GM21360 (cell line): ENCODE results near the gene SLC17A4.

Experiments
- ATAC-seq: cut with Tn5 transposase; IDR thresholded peaks from one replicate; pipeline ENCODE4 v1.9.1; 2021; ENCODE audit warnings: mild to moderate bottlenecking, moderate library complexity; ENCODE audit not compliant: unreplicated experiment

Gene SLC17A4

GRCh38 chr6:25749837-25750236 lies 4.7 kb upstream of the SLC17A4 start:
- ATAC-seq: no peak

DNA sequence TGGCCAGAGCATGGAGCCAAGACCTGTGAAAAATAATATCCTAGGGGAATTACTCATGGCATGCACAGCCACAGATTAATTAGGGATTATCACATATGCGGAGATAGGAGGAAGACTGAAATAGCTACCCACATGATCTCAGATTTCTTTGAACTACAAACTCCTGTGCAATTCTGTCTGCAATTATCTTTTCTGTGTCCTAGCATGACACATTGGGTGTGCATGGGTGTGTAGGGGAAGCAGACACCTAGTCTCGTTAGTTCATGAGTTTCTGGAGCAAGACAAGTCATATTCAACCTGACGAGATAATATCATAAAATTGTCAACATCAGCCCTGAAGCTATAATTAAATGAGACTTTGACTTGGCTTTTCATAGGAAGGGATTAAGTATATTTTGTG lies 3.6 kb upstream of the SLC17A4 start:
- no peak for ATAC-seq

- ATAC-seq: no peak
Measured at GRCh38 chr6:25753079-25753478, 1.5 kb upstream of the SLC17A4 start.

DNA sequence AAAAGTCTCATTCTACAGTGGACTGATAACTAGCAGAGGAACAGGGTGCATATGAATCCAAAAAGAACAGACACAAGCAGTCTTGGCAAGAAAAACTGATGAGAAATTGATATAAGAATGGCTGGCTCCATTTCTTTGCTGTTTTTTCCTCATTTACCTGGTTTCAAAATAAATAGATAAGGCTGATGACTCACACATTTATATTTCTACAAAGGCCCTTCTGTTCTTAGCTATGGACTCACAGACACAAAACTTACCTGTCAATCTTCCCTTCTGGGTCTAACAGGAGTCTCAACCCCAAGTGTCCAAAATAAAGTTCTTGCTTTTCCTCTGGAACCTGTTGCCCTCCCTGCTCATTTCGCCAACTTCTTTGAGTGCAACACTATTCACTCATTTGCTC lies 941 bp downstream of the SLC17A4 start:
- ATAC-seq: no peak

- ATAC-seq: no peak
Measured at GRCh38 chr6:25756382-25757363, 2.1 kb downstream of the SLC17A4 start.

DNA sequence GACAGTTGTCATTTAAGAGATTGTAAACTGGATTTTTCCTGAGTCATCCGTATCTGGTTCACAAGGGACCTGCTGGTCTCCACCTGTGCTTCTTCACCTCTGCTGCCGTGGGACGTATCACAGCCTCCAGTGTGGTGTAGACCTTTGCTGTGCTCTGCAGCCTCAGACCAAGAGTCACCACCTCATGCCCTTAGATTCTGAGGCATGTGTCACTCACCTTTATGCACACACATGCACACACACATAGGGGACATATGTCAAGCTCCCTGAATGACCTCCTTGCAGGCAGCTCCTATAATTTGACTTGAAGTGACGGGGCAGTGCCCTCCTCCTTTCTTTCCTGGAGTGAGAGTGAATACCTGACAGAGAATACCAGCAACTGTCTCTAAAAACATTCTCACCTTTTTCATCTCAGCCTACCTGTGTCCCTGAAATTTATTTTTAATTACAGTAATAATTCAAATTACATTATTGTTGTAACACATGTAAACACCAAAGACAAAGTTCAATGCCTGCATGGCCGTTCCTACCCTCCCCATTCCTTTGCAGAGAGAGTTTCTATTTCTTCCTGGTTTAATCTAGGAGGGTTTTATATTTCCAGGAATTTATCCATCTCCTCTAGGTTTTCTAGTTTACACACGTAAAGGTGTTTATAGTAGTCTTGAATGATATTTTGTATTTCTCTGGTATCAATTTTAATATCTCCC lies 3.5 kb downstream of the SLC17A4 start:
- no peak for ATAC-seq

DNA sequence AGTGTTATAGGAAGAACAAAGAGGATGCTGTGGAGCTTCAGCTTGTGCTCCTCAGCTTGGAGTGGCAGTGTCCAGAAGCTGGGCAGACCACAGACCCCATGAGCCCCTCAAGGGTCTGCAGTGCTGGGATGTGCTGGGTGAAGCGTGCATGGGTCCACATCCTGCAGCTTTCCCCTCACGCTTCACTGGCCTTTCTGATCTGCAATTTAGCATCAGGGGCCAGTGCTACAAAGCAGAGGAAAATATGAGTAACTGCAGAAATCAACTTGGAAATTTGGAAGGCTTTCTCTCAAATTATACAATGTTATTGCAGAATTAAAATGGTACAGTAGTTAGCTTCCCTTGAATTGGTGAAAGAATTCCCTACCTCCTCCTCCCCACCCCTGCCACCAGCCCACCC lies 10.1 kb downstream of the SLC17A4 start:
- ATAC-seq: no peak

DNA sequence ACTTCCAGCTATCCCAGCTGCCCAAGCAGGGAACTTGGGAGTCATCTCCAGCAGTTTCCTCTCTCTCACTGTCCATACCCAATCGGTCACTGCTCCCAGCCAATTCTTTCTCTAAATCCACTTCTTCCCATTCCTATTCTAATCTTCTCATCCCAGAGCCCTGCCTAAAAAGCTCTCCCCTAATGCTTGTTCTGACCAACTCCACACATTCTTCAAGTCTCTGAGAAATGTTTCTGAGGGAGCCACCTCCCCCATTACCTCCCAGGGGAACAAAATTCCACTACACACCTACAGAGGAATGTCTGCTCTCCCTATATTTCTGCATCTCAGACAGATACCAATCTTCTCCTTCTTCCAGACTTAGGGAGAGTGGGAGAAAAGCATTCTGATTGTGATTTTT lies 14.0 kb downstream of the SLC17A4 start:
- ATAC-seq: no peak

GRCh38 chr6:25769983-25770382 lies 15.4 kb downstream of the SLC17A4 start:
- no peak for ATAC-seq

DNA sequence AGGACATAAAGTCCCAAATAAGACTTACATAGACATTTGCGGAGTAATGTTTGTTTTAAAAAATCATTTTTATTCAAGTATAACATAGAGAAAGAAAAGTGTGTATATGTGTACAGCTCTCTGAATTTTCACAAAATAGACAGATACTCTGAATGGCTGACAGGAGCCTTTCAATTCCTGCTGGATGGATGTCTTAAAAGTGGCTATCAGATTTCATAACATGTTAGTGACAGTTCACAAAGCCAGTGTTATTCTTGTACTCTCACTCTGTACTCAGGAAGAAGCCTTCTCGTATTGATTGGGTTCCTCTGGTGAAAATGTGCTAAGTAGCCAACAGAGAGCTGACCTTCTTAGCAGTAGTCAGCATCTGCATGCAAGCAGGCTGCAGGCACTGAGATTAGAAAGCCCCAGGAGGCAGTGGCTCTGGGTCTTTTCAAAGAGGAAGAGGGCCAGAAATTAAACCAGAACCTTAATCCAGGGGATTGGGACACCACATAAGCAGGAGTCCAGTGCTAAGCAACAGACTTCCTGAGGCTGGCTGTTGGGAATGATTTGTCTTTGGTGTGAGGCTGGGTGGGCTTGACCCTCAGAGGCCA lies 19.7 kb downstream of the SLC17A4 start:
- ATAC-seq: no peak

DNA sequence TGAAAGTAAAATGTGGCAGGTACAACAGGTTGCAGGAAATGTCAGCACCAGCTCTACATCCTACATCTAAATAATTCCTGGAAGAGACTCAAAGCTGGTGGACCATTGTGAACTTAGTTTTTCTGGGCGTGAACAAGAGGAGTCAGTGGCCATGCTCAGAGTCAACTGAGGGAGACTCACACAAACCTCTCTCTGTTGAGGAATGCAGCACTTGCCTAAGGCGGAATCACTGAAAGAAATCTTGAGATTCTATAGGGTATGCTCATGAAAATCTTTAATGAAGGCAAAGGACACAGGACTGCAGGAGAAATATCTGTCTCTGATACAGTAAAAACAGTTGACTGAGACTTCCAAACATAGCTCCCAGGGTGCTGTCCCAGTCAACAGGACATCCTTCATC lies 22.5 kb downstream of the SLC17A4 start:
- no peak for ATAC-seq

DNA sequence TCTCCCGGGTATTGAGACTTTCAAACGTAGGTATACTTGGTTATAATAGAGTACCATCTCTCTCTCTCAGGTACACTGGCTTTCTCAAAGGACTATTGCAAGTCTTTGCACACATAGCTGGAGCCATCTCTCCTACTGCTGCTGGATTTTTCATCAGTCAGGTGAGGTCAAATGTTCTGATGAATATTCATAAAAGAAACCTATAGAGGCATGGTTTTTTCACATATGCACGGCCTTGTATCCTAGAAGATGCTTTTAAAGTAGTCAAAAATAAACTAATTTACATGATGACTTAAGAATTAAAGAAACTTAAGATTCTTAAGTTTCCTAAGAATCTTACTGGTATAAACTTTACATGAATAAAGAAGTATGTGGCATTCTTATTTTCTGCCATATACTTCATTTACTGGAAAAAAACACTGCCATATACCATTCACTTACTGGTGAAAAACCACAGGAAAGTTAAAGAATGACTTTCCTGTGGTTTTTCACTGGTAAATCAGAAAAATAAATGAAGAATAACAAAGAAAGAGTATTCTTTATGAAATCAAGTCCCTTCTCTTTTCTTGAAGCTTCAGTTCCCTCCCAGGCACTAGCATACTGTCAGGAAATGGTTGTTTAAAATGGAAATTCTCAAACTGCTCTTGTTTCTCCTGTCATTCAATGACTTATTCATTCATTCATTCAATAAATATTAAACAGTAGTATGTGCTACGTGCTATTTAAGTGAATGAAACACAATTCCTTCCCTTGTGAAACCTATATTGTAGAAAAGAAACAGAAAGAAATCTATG lies 23.5 kb downstream of the SLC17A4 start:
- no peak for ATAC-seq

DNA sequence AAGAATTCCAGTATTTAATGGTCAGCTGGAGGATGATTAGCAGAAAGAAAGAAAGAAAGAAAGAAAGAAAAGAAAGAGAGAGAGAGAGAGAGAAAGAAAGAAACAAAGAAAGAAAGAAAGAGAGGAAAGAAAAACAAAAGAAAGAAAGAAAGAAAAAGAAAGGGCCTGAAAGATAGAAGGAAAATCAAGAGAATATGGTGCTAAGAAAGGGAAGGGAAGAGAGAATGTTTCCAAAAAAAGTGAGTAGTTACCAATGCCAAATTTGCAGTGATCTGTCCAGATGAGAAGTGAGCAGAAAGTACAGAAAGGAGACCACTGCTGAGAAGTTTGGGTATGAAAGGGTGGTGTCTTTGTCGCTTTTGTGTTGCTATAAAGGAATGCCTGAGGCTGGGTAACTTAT lies 26.6 kb downstream of the SLC17A4 start:
- ATAC-seq: no peak

DNA sequence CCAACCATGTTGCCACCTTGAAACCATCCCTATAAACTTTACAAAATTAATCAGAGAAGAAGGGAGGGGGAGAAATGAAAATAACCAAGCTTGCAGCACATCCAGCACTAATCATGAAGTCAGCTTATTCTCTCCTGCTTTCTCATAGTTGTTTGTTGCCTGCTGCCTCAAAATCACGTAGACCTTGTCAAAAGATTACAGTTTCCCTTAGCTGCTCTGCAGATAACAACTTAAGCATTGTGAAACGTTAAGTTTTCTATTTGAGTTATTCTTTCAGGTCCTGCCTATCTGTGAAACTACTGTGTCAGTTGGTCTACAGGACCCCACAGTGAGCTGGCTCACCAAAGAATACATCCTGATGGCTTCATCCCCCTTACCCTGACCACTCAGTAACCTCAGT lies 32.9 kb downstream of the SLC17A4 start:
- ATAC-seq: no peak

DNA sequence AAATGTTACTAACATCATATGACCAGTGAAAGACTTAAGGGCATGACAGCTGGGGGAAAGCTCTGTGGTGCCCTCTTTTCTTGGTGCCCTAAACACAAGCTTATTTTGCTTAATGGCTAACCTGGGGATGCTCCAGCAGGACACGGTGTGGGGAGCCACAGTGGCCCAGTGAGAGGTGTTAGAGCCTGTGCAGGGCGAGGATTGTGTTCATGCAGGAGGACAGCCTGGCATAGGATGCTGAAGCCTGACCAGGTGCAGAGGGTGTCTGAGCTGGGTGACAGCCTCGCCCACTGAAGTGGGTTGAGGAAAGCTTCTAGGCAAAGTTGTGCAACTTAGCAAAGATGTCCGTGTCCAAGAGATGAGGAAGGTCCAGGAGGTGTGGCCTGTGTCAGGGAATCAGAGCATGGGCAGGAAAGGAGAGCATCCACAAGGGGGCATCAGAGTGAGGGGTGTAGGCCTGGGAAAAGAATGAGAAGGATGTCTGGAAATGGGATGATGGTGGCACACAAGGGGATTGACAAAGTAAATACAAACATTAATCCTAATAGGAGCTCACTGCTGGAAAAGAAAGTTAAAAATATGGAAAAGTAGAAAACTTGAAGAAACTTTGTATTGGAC lies 33.9 kb downstream of the SLC17A4 start:
- no peak for ATAC-seq

DNA sequence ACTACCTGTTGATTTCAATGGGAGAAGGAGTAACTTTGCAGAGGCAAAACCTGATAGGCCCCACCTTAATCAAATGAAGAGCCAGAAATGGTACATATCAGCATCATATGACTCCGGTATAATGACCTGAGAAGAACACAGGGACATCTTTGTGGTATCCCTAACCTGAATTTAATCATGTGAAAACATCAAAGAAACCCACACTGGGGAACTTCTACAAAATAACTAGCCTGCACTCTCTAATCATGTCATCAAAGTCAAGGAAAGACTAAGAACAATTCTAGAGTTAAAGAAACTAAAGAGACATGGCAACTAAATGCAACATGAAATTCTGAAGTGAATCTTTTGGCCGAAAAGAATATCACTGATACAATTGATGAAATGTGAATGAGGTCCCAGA lies 34.9 kb downstream of the SLC17A4 start:
- no peak for ATAC-seq

GRCh38 chr6:25792016-25792415 lies 37.5 kb downstream of the SLC17A4 start:
- ATAC-seq: no peak

DNA sequence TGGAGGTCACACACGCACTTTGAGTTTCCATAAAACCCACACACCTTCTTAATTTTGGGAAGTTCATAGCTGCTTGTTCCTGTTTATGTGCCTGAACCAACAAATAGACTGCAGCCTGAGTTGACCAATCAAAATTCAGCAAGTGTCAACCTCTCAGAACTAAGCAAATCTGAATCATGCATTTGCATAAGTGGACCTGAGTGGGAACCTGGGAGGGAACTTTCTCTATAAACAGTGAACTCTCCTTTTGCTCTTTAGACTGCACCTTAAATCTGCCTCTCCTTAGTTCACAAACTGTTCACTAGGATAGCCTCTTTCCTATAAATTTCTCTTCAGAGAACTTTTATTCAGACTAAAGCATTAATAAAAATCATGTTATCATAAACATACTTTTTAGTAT lies 39.4 kb downstream of the SLC17A4 start:
- ATAC-seq: no peak

- ATAC-seq: no peak
Measured at GRCh38 chr6:25794784-25795183, 40.2 kb downstream of the SLC17A4 start.

DNA sequence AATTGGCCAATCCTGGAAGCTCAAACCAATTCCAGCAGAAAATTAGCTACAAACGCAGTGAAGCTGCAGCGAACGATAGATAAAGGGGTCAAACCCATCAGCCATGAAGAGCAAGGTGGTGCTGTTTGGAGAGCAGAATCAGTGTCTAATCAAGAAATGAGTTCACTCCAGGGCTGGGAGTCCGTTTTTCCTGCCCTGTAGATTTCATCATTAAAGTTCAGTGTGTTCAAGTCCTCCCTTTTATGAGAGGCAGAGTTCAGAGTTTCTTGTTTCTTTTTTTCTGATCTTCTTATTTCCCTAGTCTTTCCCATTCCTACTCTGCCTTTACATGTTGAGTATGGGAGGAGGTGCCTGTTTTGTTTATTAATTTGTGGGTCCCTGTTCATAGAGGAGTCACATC lies 46.9 kb downstream of the SLC17A4 start:
- ATAC-seq: no peak

- ATAC-seq: no peak
Measured at GRCh38 chr6:25804804-25805203, 50.3 kb downstream of the SLC17A4 start.
